Urinary bladder (tissue), 4 donors: ENCODE results near the gene DIP2B. TPM values are rescaled to one million over a fixed set of nuclear protein-coding genes. Genes with fewer than 3 reads are reported as not detected.

Experiments
- DNase-seq: peaks from one replicate; pipeline ENCODE4 v3.0.0-alpha.2; 2015; ENCODE audit errors: extremely low spot score
- H3K27ac ChIP-seq: one replicate; pipeline ENCODE4 v1.5.1; 2013; ENCODE audit warnings: low read depth, mild to moderate bottlenecking, moderate library complexity
- H3K36me3 ChIP-seq: one replicate; pipeline ENCODE4 v1.6.1; 2013; ENCODE audit warnings: mild to moderate bottlenecking, moderate library complexity; ENCODE audit not compliant: insufficient read depth
- H3K4me1 ChIP-seq: one replicate; pipeline ENCODE4 v1.6.1; 2013; ENCODE audit warnings: mild to moderate bottlenecking, moderate library complexity; ENCODE audit not compliant: insufficient read depth
- H3K4me3 ChIP-seq: one replicate; pipeline ENCODE4 v1.5.1; 2013; ENCODE audit warnings: low read depth, low read length
- WGBS: extraction: QIAGEN DNeasy Blood & Tissue Kit; methylation state at CpG from one replicate; pipeline ENCODE4 v1.1.7; 2013; 5-methylcytosine and 5-hydroxymethylcytosine counted together
- polyA plus RNA-seq: library from polyadenylated mRNA; stranded (reverse); fragments of 200-250 nt; gene quantifications from one replicate; pipeline ENCODE4 v1.2.3, GENCODE V29; 2013
- total RNA-seq: library from RNA; depleted of rRNA; stranded (reverse); fragments of >200 nt; gene quantifications from one replicate; pipeline ENCODE4 v1.2.3, GENCODE V29; 2014
- donor health status: healthy with polysubstance abuse.
- donor health status: healthy.

The DIP2B gene
- total and polyA plus RNA-seq, 2 donors, result 7.2 to 48.6 TPM

DNA sequence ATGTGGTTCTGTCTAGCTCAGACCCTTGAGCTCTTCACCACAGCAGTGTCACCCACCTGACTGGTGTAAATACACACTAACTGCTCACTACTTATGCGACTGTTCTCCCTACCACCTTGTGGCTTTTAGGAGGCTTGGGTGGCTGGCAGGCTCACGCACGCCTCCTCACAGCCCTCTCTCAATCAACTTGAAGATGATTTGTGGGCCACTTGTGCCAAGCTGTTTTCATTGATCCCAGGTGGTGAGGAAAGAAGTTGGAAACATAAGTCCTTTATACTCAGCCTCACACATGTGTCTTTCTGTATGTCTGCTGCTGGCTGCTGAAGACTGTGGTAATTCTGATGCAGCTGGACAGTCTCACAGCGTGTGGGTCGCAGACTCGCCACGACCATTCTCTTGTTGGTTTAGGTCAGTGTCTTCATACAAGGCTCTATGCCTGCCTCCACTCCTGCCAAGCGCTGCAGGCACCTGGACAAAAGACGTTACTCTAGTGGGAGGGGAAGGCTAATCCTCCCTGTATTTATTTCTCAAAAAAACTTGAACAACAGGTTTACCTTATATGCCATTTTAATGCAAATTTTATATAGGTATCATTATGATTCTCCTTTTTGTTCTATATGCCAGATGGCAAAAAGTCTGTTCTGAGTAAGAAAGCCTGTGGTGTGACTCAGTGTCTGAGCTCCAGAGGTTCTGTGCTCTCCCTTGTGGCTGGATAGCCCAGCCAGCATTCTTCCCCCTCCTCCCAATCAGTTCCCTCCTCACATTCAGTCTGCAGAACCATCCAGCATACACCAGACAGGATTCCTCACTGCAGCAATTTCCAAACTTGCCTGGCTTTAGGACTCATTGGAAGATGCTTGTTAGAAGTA is 115.6 kb downstream of the DIP2B start:
- Histone ChIP-seq H3K4me3 (no peak overlapping the region), H3K27ac (no peak overlapping the region), H3K4me1 (no peaks in the 10 kb centered on the region), H3K36me3 (no peaks in the 10 kb centered on the region)
- 62% methylated on average over 9 of the region's 9 CpGs for WGBS
- DNase-seq, result no peak

DNA sequence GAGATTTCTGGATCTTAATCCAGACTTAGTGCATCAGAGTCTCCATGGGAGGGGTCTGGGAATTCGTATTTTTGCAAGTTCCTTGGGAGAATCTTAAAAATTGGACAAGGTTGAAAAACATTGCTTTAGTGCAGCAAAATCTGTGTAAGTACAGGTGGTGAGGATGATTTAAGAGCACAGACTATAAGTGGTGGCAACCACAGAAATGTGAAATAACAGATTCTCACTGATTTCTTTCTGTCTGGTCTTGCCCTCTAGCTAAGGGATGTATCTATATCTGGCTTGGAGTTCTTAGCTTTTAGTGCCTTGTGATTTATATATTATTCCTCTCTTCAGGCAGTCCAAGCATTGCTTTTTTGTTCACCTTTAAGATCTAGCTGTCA is 116.2 kb downstream of the DIP2B start:
- H3K4me1 ChIP-seq, result no peaks in the 10 kb centered on the region
- 51% methylated on average over 1 of the region's 1 CpG for WGBS
- no peak for DNase-seq
- H3K27ac ChIP-seq, result no peak overlapping the region
- no peak overlapping the region for H3K4me3 ChIP-seq
- no peaks in the 10 kb centered on the region for H3K36me3 ChIP-seq

DNA sequence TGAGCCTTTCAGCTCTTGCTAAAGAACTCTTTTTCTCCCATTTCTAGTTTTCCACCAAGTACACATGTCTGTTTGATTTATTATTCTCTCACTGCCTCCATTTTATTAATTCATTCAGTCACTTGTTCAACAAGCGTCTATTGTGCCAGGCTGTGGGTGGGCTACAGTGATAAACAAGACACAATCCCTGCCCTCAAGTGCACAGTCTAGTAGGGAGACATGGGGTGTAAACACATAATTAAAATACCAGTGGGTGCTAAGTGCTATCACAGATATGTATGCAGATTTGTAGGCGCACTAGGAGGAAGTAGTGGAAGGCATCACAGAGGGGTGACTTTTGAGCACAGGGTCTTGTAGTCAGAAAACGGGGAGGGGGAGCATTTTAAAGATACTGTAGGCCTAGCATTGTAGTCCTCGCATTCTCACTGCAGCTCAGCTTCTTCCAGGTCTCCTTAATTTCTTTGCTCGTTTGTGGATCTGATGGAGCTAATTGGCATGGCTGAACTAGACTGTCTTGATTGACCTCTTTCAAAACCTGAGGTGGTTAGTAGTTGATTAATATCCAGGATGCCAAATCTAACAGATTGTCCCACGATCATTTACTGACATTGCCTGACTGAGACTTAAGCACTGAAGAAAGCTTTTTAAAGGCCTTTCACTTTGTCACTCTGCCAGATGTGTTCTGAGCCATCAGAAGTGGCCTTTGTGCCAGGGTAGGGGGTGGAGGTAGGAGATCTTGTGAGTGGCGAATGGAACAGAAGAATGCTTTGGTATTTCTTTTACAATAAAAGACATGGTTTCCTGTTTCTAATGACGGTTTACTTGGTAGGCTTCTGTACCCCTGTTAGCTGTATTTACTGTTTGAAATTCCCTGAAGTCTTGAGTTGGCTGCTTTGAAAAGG is 116.9 kb downstream of the DIP2B start:
- DNase-seq, result no peak
- Histone ChIP-seq H3K4me3 (no peak overlapping the region), H3K27ac (no peak overlapping the region), H3K4me1 (no peaks in the 10 kb centered on the region), H3K36me3 (no peaks in the 10 kb centered on the region)
- 64% methylated on average over 8 of the region's 8 CpGs for WGBS

DNA sequence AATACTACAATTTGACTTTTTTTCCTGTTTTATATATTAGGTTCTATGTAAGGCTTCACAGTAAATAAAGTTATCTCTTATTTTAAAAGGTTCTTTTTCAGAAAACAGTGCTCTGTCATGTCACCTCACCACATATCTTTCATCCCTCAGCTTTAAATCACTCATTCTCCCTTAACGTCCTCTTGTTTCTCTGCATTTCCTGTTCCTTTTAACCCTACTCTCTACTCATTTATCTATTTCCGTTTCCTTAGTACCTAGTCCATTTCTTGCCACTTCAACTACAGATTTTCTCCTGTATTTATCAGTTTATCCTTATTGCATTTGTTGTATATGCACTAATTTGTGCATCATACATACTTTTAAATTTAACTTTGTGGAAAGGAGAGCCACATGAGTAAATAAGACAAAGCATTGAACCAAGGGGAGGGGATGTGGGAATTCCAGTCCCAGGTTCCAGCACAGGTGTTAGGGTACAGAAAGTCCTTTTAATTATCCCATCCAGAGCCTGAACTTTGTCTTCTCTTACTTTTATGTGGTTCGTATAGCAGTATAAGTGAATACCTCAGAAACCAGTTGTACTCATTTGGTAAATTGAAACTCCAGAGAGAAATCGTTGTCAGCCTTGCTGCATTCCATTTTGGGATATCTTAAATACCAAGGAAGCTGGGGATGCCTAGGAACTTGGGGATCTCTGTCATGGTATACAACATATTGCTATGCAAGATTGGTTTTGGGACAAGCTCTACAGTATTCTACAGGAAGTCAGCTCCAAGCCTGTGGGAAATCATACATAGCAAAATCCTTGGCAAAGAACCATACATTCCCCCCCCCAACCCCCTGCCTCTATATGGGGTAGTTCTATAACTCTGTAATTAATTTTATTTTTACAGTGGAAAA is 120.5 kb downstream of the DIP2B start:
- Histone ChIP-seq H3K27ac (no peak overlapping the region), H3K4me1 (no peaks in the 10 kb centered on the region), H3K4me3 (no peak overlapping the region), H3K36me3 (no peaks in the 10 kb centered on the region)
- WGBS, result 64% methylated on average over 4 of the region's 4 CpGs
- DNase-seq, result no peak

DNA sequence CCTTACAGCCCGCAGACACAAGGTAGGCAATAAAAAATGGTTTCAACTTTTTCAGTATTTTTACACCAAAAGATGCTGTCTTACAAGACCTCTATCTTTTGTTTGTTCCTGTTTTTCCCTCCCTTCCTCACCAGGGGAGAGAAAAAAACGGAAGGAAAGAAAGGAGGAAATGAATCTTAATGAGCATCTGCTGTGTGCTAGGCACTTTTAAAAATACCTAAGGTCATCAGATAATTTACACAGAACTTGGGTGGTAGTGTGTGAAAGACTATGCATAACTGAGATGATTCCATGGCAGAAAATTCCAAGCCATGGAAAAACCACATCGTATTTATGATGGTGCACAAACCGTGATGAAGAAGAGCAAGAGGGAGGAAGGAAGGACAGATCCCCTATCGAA is 121.2 kb downstream of the DIP2B start:
- no peak for DNase-seq
- H3K27ac ChIP-seq, result no peak overlapping the region
- H3K4me3 ChIP-seq, result no peak overlapping the region
- no peaks in the 10 kb centered on the region for H3K36me3 ChIP-seq
- WGBS, result 78% methylated on average over 5 of the region's 5 CpGs
- H3K4me1 ChIP-seq, result no peaks in the 10 kb centered on the region

DNA sequence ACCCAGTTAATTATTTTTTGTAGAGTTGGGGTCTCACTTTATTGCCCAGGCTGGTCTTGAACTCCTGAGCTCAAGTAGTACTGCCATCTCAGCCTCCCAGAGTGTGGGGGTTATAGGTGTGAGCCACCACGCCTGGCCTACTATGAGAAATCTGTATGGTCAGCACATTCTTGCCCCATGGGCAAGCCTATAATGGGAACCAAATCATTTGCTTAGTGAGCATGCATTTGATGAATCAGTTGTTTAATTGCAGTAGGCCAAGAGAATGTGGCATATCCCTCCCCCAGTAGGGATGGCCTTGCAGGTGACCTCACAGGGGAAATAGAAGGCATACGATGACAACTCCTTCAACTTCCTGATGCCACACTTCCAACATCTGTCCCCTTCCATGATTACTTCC is 122.7 kb downstream of the DIP2B start:
- 93% methylated on average over 2 of the region's 2 CpGs for WGBS
- DNase-seq, result no peak
- H3K27ac ChIP-seq, result no peak overlapping the region
- H3K36me3 ChIP-seq, result no peaks in the 10 kb centered on the region
- no peaks in the 10 kb centered on the region for H3K4me1 ChIP-seq
- no peak overlapping the region for H3K4me3 ChIP-seq

DNA sequence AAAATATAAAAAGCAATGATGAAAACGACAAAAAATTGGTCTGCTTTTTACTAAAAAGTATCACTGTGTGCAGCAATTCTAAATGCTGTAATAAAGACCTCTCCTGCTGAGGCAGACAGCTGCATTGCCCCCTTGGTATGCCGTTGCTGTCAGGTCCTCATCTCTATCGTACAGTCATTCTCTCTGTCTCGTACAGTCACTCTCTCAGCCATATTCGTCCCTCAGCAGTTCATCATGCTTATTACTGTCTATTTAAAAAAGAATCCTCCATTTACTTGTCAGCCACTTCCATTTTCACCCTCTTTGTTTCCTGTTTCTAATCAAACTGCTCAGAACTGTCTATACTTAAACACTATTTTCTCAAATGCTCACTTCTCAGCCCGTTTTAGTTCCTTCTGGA is 123.6 kb downstream of the DIP2B start:
- Histone ChIP-seq H3K36me3 (no peaks in the 10 kb centered on the region), H3K4me3 (no peak overlapping the region), H3K4me1 (no peaks in the 10 kb centered on the region), H3K27ac (no peak overlapping the region)
- no peak for DNase-seq
- WGBS, result 89% methylated on average over 6 of the region's 6 CpGs

DNA sequence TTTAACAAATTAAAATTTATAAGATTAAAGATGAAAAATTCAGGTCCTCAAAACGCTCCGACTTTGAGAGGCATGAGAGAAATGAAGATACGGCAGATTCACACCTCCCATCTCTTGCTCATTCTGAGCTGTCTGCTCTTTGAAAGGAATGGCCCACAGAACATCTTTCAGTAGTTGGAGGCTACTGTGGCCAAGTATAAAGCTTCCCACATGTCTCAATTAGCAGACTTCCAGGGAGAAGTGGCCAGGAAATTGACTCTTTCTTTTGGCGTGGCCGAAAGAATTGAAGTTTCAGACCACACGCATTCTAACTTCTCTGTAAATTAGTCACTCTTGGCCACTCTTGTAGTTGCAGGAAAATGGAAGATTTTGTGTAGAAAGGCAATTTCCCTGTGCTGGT is 129.2 kb downstream of the DIP2B start:
- no peak for DNase-seq
- Histone ChIP-seq H3K4me3 (no peak overlapping the region), H3K36me3 (no peaks in the 10 kb centered on the region), H3K27ac (no peak overlapping the region), H3K4me1 (no peaks in the 10 kb centered on the region)
- WGBS, result 75% methylated on average over 6 of the region's 6 CpGs

DNA sequence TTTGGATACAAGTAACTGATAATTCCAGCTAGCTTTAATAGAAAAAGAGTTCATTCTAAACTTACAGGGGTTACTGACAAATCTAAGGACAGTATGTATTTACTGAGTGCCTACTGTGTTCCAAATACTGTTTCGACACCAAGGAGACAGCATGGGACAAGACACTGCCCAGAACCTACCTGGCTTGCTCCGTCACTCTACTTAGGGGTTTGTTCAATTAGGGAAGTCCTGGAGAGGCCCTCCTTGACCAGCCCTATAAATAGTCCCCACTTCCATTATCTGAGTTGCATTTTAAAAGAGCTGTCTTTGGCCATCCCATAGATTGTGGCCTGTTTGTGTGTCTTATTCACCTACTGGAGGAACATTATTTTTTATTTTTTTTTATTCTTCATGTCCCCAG is 129.6 kb downstream of the DIP2B start:
- no peak overlapping the region for H3K4me3 ChIP-seq
- H3K27ac ChIP-seq, result no peak overlapping the region
- DNase-seq, result no peak
- H3K36me3 ChIP-seq, result no peaks in the 10 kb centered on the region
- no peaks in the 10 kb centered on the region for H3K4me1 ChIP-seq
- 95% methylated on average over 2 of the region's 2 CpGs for WGBS

DNA sequence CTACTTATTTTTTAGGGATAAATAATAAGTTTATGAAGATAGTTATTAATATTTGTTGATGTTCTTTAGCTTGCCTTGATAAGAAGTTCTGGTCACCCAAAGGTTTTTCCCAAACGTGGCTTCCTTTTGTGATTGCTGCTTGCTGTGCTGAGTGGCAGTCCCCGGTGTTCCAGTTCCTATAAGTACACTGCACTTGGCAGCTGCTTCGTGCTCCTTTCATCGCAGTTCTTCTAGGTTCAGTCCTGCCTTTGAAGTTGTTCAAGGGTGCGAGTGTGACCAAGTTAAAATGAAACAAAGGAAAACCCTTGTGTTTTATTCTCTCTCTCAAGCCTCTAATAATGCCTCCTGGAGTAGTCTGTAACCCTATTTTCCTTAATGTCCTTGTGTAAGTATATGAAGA is 130.6 kb downstream of the DIP2B start:
- WGBS, result 59% methylated on average over 5 of the region's 5 CpGs
- H3K4me1 ChIP-seq, result no peaks in the 10 kb centered on the region
- DNase-seq, result no peak
- no peak overlapping the region for H3K27ac ChIP-seq
- no peaks in the 10 kb centered on the region for H3K36me3 ChIP-seq
- H3K4me3 ChIP-seq, result no peak overlapping the region

DNA sequence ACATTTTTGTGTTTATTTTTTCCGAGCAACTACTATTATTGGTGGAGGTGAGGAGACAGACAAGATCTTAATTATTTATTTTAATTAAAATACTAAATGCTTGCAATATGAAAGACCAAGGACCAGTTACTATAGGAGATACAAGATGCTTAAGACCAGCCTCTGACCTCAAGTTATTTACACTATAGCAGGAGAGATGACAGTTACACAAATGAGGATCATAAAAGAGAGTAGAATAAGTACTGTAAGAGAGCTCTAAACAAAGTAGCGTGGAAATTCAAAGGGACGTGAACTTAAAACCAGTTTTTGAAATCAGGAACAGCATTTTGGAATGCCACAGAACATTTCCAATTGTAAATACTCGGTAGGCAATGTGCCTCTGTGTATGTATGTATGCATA is 131.1 kb downstream of the DIP2B start:
- no peak overlapping the region for H3K27ac ChIP-seq
- no peak for DNase-seq
- no peaks in the 10 kb centered on the region for H3K36me3 ChIP-seq
- 85% methylated on average over 4 of the region's 4 CpGs for WGBS
- no peaks in the 10 kb centered on the region for H3K4me1 ChIP-seq
- no peak overlapping the region for H3K4me3 ChIP-seq

DNA sequence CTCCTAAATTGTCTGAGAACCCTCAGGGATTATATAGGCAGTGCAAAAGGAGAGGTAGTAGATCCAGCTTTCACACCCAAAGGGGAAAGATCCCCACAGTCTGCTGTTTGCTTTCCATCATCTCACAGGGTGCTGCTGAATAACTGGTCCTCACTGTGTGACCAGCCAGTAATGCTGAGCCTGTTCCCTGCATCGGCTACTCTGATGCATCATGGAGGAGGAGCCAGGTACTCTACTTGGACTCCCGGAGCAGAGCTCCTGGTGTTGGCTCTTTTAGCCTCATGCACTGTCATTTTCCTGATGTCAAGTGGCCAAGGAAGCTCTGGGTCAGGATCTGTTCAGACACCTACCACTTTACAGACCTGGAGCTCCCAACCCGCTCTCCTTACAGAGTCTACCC is 131.7 kb downstream of the DIP2B start:
- WGBS, result 74% methylated on average over 3 of the region's 3 CpGs
- H3K27ac ChIP-seq, result no peak overlapping the region
- H3K4me3 ChIP-seq, result no peak overlapping the region
- no peaks in the 10 kb centered on the region for H3K36me3 ChIP-seq
- DNase-seq, result no peak
- H3K4me1 ChIP-seq, result no peaks in the 10 kb centered on the region

DNA sequence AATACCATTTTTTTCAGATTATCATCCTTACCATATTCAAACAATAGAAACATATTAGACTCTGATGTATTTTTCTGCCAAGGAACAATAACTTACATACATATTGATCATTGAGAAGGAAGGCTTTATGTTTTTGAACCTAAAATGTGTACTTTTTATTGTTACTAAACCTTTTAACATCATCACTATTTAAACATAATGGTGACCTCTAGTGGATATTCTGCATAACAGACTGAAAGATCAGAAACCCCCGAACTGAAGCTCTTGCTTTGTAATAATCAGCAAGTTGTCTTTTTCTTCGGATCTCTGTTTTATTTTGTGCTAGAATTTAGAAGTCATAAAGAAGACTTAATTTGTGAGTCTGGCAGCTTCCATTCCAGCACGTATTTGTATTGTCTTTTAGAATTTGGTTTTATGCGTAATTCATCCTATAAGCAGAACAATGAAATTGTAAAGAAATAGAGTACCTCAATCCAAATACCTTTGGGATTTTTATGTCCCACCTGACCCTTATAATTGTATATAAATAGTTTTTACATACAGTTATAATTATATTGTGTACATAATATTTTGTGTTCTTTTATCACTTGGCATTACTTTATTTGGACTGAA is 133.2 kb downstream of the DIP2B start:
- DNase-seq, result no peak
- Histone ChIP-seq H3K4me3 (no peak overlapping the region), H3K27ac (no peak overlapping the region), H3K4me1 (no peaks in the 10 kb centered on the region), H3K36me3 (no peaks in the 10 kb centered on the region)
- WGBS, result 31% methylated on average over 4 of the region's 4 CpGs
